HG02852 (cell line): Measurements from ENCODE around the gene TEX9.
"Not testable (repeated sequence)": the region's sequence is repeated elsewhere in the genome, so short reads cannot be mapped to it uniquely, and the experiment has no call there.

ENCODE experiments used
- ATAC-seq: cut with Tn5 transposase; IDR thresholded peaks from one replicate; pipeline ENCODE4 v1.9.1; 2021; ENCODE audit warnings: mild to moderate bottlenecking, moderate library complexity; ENCODE audit not compliant: unreplicated experiment

Gene TEX9

DNA sequence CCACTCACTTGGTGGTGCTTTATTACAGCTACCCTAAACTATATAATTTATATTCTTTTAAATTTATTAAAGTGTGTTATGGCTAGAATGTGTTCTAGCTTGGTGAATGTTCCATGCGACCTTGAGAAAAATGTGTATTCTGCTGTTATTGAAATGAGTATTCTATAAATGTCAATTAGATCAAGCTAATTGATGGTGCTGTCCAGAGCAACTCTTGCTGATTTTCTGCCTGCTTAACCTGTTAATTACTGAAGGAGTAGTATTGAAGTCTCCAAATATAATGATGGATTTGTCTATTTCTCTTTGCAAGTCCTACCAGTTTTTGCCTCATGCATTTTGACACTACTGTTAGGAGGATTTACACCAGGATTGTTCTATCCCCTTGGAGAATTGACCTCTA lies 3.2 kb upstream of the TEX9 start:
- no peak for ATAC-seq

DNA sequence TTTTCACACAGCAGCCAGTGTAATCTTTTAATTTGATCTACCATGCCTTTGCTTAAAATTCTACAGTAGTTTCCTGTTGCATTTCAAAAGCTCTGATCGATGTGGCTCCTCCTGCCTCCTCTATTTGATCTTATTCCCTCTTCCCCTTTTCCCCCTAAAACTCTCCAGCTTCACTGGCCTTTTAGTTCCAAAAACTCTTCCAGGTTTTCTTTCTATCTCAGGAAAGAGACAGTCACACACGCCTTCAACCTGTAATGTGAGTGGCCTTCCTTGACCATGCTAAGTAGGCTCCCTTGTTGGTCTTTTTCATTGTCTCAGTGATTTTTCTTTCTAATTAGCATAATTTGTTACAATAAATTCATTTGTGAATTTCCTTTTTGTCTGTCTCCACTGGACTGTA lies 985 bp downstream of the TEX9 start:
- ATAC-seq, result no peak

DNA sequence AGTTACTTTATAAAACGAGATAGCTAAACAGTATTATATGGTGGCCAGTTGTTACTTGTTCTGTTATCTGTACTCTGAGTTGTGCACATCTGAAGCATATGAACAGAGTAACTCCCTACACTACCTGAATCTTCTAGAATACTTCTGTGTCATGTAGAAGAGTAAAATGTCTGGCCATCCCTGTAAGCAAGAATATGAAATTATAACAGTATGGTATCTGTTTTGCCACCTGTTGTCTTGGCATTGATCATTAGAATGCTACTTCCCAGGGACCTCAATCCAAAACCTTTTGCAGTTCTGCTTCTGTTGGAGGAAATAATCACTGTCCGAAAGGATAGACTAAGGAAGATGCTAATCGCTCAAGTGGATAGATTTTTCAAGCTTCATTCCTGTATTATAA lies 1.9 kb downstream of the TEX9 start:
- ATAC-seq, result no peak

DNA sequence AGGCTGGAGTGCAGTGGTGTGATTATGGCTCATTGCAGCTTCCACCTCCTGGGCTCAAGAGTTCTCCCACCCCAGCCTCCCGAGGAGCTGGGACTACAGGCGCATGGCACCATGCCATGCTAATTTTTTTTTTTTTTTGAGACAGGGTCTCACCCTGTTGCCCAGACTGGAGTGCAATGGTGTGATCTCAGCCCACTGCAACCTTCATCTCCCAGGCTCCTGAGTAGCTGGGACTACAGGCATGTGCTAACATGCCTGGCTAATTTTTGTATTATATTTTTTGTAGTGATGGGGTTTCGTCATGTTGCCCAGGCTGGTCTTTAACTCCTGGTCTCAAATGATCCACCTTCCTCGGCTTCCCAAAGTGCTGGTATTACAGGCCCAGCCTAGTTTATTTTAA lies 4.0 kb downstream of the TEX9 start:
- ATAC-seq, result no peak

DNA sequence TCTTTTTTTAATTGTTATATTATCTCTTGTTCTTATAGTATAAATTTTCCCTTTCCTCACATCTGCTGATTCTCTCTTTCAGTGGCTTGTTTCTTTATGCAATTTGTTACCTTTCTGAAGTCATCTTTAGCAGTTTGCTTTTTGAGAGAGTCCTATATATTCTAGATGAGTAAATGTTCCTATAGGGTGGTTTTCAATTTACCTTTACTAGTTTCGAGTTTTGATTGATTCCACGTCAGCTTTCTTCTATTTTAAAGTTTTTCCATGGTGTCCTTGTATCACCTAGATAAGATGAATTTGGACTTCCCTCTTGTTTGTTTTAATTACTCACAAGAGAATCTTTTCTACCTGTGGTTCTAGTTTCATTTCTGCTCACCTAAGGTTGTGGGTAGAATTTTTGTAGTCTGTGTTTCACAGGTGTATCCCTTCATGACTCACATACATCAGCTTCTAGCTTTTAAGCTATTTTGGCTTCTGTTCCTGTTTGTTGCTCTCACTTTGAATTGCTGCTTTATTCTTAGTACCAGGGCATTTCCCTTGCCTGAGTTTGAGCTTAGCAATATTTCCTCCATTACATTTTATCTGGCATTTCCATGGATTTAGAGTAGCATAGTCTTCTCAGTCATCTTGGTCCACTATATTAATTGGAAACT lies 6.4 kb downstream of the TEX9 start:
- peak; percentile 93 for ATAC-seq

DNA sequence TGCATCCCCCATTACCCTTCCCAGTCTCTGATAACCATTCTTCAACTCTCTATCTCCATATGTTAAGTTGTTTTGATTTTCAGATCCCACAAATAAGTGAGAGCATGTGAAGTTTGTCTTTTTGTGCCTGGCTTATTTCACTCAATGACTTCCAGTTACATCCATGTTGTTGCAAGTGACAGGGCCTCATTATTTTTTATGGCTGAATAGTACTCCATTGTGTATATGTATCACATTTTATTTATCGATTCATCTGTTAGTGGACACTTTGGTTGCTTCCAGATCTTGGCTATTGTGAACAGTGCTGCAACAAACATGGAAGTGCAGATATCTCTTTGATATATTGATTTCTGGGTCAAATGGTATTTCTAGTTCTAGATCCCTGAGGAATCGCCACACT lies 9.5 kb downstream of the TEX9 start:
- not testable (repeated sequence) for ATAC-seq

DNA sequence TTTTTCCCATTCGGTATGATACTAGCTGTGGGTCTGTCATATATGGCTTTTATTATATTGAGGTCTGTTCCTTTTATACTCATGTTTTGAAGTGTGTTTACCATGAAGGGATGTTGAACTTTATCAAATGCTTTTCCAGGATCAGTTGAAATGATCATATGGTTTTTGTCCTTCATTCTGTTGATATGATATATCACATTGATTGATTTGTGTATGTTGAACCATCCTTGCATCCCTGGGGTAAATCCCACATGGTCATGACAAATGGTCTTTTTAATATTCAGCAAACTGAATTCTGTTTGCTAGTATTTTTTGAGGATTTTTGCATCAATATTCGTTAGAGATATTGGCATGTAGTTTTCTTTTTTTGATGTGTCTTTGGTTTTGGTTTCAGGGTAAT lies 12.6 kb downstream of the TEX9 start:
- ATAC-seq, result not testable (repeated sequence)

DNA sequence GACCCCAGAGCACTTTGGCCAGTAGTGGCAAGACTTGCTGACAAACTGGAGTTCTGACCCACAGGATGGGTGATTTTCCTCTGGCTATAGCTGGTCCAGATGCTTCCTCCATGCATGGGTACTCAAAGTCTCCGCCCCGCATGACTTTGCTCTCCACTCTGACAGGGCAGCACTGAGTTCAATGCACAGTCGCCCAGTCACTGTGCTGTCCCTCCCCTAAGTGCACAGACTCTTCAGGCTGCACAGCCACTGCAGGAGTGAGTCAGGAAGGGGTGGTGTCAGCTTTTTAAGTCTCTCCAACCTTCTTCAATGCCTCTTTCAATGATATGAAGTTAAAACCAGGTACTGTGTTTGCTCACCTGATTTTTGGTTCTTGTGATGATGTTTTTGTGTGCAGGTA lies 17.8 kb downstream of the TEX9 start:
- no peak for ATAC-seq

DNA sequence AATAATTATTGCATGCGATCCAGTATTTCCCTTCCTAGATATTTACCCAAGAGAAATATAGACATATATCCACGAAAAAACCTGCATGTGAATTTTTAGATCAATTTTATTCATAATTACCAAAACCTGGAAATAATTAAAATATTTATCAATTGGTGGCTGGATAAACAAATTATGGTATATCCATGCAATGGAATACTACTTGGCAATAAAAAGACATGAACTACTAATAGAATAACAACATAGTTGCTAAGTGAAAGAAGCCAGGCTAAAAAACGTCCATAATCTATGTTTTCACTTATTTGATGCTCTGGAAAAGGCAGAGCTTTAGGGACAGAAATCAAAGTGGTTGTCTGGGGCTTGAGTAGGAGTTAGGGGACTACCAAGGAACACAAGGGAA lies 20.7 kb downstream of the TEX9 start:
- no peak for ATAC-seq

DNA sequence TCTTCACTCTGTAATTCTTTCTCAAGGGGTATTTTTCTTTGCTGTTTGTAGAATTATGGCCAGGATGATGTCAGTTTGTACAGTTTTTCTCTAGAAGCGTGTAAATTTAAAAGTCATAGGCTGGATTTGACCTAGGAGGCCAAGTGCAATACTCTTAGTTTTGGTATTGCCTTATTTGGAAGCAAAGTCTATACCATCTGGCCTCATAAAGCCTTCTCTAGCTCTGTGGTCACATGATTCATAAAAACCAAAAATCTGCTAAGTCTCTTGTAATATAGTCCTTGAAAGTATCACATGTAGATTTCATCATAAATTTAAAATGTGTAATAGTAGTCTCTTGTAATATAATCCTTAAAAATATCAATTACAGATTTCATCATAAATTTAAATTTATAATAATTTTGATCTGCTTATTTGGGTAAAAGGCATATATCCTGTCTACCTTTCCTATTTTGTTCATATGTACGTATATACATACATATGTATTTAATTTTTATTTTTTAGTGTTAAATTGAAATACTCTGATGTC lies 25.6 kb downstream of the TEX9 start:
- no peak for ATAC-seq

DNA sequence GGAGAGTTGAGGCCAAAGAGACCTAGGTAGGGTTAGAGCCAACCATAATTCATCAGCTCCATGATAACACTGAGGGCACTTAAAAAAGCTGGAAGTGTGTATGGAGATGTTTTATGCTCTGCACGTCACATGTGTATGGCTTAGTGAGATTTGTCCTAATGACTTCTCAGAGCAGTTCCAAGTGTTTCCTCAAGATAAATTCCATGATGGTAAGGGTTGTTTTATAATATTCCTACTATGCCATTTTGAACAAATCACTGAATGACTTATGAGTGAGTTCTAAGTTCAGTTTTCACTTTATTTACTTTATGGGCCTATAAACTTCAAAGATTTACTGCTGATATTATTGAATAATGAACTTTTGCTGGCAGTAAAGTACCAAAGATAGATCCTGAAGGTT lies 28.1 kb downstream of the TEX9 start:
- no peak for ATAC-seq

DNA sequence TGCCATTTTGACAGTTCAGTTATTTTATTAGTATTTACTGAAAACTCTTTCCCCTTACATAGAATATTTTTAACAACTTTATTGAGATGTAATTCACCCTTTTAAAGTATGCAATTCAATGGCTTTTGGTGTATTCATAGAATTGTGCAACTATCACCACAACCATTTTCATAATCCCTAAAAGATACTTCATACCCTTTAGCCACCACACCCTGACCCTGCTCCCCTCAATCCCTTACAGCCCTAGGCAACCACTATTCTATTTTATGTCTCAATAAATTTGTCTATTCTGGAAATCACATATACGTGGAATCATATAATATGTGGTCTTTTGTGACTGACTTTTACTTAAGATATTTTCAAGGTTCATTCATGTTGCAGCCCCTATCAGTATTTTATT lies 29.7 kb downstream of the TEX9 start:
- ATAC-seq, result no peak

DNA sequence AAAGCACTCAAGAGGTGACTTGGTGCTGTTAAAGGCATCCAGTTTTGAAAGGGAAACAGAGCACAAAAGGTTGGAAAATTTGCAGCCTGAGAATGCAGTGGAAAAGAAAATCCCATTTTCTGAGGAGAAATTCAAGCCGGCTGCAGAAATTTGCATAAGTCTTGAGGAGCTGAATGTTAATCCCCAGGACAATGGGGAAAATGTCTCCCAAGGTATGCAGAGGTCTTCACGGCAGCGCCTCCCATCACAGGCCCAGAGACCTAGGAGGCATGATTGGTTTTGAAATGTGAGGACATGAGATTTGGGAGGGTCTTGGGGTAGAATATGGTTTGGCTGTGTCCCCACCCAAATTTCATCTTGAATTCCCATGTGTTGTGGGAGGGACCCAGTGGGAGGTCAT lies 32.1 kb downstream of the TEX9 start:
- not testable (repeated sequence) for ATAC-seq

DNA sequence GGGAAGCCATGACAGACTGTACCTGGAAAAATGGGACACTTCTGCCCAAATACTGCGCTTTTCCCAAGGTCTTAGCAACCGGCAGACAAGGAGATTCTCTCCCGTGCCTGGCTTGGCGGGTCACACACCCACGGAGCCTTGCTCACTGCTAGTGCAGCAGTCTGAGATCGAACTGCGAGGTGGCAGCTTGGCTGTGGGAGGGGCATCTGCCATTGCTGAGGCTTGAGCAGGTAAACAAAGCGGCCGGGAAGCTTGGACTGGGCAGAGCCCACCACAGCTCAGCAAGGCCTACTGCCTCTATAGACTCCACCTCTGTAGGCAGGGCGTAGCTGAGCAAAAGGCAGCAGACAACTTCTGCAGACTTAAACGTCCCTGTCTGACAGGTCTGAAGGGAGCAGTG lies 34.0 kb downstream of the TEX9 start:
- not testable (repeated sequence) for ATAC-seq

DNA sequence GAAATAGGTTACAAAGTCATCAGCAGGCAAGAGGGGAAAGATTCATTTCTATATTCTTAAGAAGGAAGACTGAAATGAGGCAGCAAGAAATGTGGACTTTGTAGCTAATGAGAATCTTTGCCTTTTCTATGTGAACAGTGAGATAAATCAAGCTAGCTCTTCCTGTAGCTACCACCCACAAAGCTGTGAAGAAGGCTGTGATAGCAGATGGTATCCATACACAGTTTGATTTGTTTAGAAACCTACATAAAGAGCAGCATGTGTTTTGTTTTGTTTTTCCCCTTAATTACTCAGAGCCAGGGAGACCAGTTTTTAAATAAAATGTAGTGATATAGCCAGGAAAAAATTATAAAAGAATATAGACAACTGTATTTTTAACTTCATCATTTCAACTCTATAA lies 45.5 kb downstream of the TEX9 start:
- no peak for ATAC-seq

DNA sequence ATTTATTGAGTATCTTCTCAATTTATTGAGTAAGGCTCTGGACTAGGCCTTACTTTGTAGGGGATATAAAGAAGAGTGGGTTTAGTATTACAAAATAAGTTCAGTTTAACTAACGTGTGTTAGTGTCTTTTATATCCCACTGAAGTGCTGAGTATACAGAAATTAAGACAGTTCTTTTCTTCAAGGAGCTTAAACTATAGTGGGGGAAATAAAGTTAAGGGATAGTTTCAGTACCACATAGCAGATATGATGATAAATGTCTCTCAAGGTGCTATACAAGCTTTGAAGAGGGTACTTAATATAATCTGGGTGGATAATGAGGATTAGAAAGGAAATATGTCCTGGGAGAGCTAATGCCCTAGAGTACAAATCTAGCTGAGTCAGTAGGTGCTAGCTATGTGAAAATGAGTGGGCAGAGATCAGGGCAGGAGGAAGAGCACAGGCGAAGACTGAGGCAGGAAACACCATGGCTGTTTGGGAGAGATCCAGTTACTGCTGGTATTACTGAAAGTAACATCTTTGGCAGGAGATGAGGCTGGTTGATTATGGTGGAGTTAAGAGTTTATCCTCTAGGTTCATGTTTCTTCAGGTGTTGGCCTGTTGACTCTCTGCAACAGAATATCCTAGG lies 46.0 kb downstream of the TEX9 start:
- peak; percentile 55 for ATAC-seq

DNA sequence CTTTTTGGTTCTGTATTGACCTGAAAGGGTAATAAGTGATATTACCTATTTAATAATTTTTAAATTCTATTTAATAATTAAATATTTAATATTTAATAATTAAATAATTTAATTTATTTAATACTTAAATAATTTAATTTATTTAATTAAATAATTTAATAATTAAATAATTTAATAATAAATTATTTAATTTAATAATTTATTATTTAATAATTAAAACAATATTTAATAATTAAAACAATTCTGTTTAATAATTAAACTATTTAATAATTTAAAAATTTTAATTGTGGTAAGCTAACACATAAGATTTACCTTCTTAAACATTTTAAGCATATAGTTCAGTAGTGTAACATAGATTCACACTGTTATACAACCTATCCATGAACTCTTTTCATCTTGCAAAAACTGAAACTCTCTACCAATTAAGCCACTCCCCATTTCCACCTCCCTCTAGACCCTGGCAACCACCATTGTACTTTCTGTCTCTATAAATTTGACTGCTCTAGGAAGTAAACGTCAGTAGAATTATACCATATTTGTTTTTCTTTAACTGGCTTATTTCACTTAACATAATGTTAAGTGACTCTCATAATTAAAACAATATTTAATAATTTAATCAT lies 48.0 kb downstream of the TEX9 start:
- ATAC-seq, result not testable (repeated sequence)

DNA sequence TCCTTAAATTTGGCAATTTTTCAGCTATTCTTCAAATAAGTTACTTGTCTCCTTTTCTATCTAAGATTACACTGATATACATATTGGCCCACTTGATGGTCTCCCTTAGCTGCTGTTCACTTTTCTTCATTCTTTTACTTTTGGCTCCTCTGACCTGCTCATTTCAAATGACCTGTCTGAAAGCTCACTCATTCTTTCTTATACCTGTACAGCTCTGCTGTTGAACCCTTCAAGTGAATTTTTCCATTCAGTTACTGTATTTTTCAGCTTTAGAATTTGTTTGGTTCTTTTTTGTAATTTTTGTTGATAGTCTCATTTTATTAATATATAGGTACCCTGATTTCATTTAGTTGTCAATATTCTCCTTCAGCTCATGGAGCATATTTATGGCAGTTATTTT lies 60.0 kb downstream of the TEX9 start:
- ATAC-seq, result no peak

DNA sequence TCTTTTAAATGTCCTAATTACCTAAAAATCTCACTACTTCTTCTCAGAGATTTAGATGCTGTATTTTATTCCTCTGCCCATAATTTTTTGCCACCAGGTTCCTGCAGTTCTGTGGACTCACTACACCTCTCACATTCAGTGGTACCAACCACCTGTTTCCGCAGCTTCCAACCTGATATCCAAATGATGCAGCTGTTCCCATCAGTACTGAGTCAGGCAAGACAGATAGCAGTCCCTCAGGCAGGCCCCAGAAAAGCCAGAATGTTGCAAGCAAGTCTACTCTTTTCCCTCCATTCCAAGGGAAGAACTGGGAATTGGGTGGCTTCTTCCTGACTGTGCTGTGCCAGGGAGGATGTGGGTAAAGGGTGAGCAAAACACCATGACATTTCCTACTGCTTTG lies 60.8 kb downstream of the TEX9 start:
- ATAC-seq, result no peak

DNA sequence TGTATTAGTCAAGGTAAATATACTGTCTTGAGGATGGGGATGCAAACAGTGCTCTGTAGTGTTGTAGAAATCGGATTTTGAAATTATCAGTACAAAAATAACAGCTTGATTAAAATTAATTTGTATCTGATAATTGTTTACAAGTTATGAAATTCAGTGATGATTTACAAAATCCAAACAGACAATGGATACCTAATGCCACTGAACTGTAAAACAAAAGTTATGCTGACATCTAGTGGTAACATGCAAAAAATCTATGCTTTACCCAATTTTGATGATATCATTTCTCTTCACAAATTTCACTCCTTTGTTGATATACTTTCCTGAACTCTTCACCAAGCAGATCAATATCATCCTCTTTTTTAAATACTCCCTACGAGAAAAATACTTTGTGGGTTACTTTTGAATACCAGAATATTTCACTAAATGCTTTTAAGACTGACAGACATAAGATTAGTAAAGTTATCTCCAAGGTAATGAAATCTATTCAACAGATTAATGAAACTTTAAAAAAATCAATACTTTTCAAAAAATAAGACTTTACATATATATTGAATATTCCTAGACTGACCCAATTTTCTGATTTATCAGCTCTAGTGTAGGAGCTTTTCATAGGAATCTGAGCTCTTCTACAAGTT lies 63.7 kb downstream of the TEX9 start:
- no peak for ATAC-seq

DNA sequence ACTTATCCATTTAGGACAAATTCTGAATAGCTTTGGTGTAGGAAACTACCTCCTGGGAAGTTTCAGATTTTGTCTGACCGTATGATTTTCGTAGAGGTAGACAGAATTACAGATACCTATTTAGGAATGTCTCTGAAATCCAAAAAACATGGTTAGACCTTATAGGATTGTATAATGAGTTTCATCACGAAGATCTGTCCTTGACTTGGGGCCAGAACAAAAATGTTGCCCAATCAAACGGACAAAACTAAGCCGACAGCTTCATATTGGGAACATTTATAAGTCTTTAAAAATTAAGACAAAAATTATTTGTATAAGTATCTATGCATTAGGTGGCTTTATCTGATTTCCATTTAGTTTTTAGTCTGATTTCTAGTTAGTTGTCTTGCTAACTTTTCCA lies 67.1 kb downstream of the TEX9 start:
- ATAC-seq, result no peak

DNA sequence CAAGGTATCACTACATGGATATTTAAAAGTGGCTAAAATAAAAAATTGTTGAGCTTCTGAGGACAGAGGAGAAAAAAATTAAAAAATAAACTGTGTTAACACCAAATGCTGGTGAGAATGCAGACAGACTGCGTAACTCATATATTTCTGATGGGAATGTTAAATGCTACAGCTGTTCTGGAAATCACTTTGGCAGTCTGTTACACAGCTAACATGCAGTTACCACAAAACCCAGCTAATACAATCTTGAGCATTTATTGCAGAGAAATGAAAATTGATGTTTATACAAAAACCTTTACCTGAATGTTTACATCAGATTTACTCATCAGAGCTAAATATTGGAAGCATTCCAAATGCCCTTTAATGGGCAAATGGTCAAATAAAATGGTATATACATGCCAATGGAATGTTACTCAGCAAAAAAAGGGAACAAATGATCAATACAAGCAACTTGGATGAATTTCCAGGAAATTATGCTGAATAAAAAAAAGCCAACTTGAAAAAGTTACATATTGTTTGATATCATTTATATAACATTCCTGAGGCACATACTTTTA lies 75.1 kb downstream of the TEX9 start:
- no peak for ATAC-seq
